GM11168 (cell line): Measurements from ENCODE around the gene COG2.
"Not testable (repeated sequence)": the region's sequence is repeated elsewhere in the genome, so short reads cannot be mapped to it uniquely, and the experiment has no call there.

ENCODE experiments used
- in situ Hi-C: fragments of 300-500 bp; cut with MboI; formaldehyde crosslinking; loops from one replicate; pipeline ENCODE4 v1.12.0; 2022; ENCODE audit warnings: low sequenced_read_pairs; ENCODE audit not compliant: unreplicated experiment

Gene COG2

GRCh38 chr1:230712470-230712942, 70.2 kb downstream of the COG2 start:
- in situ Hi-C loops: no loop called here

GRCh38 chr1:230713138-230713537, 70.9 kb downstream of the COG2 start:
- in situ Hi-C loops: no loop called here

- in situ Hi-C loops: no loop called here
Measured at GRCh38 chr1:230713547-230713914, 71.2 kb downstream of the COG2 start.

- in situ Hi-C loops: no loop called here
Measured at GRCh38 chr1:230713915-230714764, 71.9 kb downstream of the COG2 start, which contains the start of gene AGT. Gene AGT (minus strand): TSS chr1:230714122. CDS start chr1:230710823, 3,299 bp downstream.

- in situ Hi-C loops: no loop called here
Measured at GRCh38 chr1:230715510-230715909, 73.2 kb downstream of the COG2 start.

- in situ Hi-C loops: not testable (repeated sequence)
Measured at GRCh38 chr1:230716453-230716852, 74.2 kb downstream of the COG2 start.

- in situ Hi-C loops: no loop called here
Measured at GRCh38 chr1:230717251-230717650, 75.0 kb downstream of the COG2 start.

GRCh38 chr1:230721849-230722522, 79.7 kb downstream of the COG2 start:
- in situ Hi-C loops: not testable (repeated sequence)

- in situ Hi-C loops: no loop called here
Measured at GRCh38 chr1:230725256-230726012, 83.2 kb downstream of the COG2 start.

- in situ Hi-C loops: no loop called here
Measured at GRCh38 chr1:230728710-230729392, 86.6 kb downstream of the COG2 start.

GRCh38 chr1:230730977-230731376, 88.7 kb downstream of the COG2 start:
- in situ Hi-C loops: no loop called here

GRCh38 chr1:230735447-230735846, 93.2 kb downstream of the COG2 start:
- in situ Hi-C loops: no loop called here

GRCh38 chr1:230737622-230738262, 95.5 kb downstream of the COG2 start:
- in situ Hi-C loops: no loop called here

- in situ Hi-C loops: no loop called here
Measured at GRCh38 chr1:230739564-230740290, 97.4 kb downstream of the COG2 start.
